CD1c-positive myeloid dendritic cell (primary cell): ENCODE measurements around the gene GRID2.
"Not testable (repeated sequence)": the region's sequence is repeated elsewhere in the genome, so short reads cannot be mapped to it uniquely, and the experiment has no call there.

Experiments
- DNase-seq: peaks from one replicate; pipeline ENCODE4 v3.0.0-alpha.2; 2016; ENCODE audit errors: extremely low spot score

Gene GRID2

GRCh38 chr4:92433272-92433758 is 129.5 kb downstream of the GRID2 start:
- DNase-seq = no peak

GRCh38 chr4:92438722-92439121 is 135.0 kb downstream of the GRID2 start:
- DNase-seq = not testable (repeated sequence)

GRCh38 chr4:92442131-92442530 is 138.4 kb downstream of the GRID2 start:
- DNase-seq = not testable (repeated sequence)

GRCh38 chr4:92444143-92444843 is 140.5 kb downstream of the GRID2 start:
- DNase-seq = not testable (repeated sequence)

GRCh38 chr4:92445127-92445526 is 141.4 kb downstream of the GRID2 start:
- DNase-seq = no peak

- no peak for DNase-seq
Measured at GRCh38 chr4:92447255-92447905, 143.6 kb downstream of the GRID2 start.

- not testable (repeated sequence) for DNase-seq
Measured at GRCh38 chr4:92448176-92448575, 144.4 kb downstream of the GRID2 start.

GRCh38 chr4:92450694-92451093 is 146.9 kb downstream of the GRID2 start:
- DNase-seq = no peak

- DNase-seq = no peak
Measured at GRCh38 chr4:92451782-92452181, 148.0 kb downstream of the GRID2 start.

- DNase-seq = not testable (repeated sequence)
Measured at GRCh38 chr4:92452383-92452782, 148.6 kb downstream of the GRID2 start.

- DNase-seq = no peak
Measured at GRCh38 chr4:92455329-92455839, 151.6 kb downstream of the GRID2 start.

GRCh38 chr4:92455951-92456350 is 152.2 kb downstream of the GRID2 start:
- DNase-seq = no peak

GRCh38 chr4:92461732-92462131 is 158.0 kb downstream of the GRID2 start:
- no peak for DNase-seq

- no peak for DNase-seq
Measured at GRCh38 chr4:92477298-92477697, 173.5 kb downstream of the GRID2 start.

GRCh38 chr4:92483341-92483740 is 179.6 kb downstream of the GRID2 start:
- no peak for DNase-seq

- DNase-seq = no peak
Measured at GRCh38 chr4:92488496-92488895, 184.7 kb downstream of the GRID2 start.

- DNase-seq = no peak
Measured at GRCh38 chr4:92497141-92497540, 193.4 kb downstream of the GRID2 start.

- DNase-seq = no peak
Measured at GRCh38 chr4:92501456-92501855, 197.7 kb downstream of the GRID2 start.

- no peak for DNase-seq
Measured at GRCh38 chr4:92506933-92507332, 203.2 kb downstream of the GRID2 start.

- DNase-seq = no peak
Measured at GRCh38 chr4:92514627-92515026, 210.9 kb downstream of the GRID2 start.

- DNase-seq = no peak
Measured at GRCh38 chr4:92516450-92516849, 212.7 kb downstream of the GRID2 start.

GRCh38 chr4:92519727-92520126 is 216.0 kb downstream of the GRID2 start:
- DNase-seq = no peak

- DNase-seq = no peak
Measured at GRCh38 chr4:92520563-92520962, 216.8 kb downstream of the GRID2 start.
